Measurements from ENCODE around the gene ATP8A2.

The ATP8A2 gene

DNA sequence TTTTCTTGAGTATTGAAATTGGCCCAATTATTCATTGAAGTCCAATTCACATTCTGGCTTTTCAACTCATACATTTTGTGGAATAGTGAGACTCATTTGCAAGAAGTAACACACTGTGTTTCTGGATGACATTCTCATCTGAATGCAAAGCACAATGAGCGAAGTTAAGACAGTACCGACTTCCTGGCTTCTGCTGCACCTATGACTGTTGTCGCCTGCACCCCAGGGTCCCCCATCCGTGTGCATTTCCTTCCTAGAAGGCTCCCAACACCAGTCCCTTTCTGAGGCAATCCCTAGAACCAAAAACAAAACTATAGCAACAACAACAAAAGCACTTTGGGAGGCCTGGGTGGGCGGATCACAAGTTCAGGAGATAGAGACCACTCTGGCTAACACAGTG, 496.7 kb downstream of the ATP8A2 start:
- Histone ChIP-seq H3K27me3 (ENCODE audit: control insufficient read depth in 5 of 5, insufficient read depth in 4 of 5, low read length in 5 of 5) (peaks cover 0 to 8% (median 0%) of the 10 kb centered on the region in 5 donors), H3K36me3 (ENCODE audit: control insufficient read depth in 5 of 5, insufficient read depth in 5 of 5, low read length in 5 of 5) (no peaks in the 10 kb centered on the region), H3K9ac (ENCODE audit: low read length in 5 of 5) (no peak overlapping the region), H3K27ac (ENCODE audit: low read depth, low read length) (no peak overlapping the region), H3K4me1 (ENCODE audit: control insufficient read depth in 5 of 5, insufficient read depth in 5 of 5, low read length in 5 of 5) (peaks cover 0 to 7% (median 0%) of the 10 kb centered on the region in 5 donors), H3K4me3 (ENCODE audit: low read depth in 1 of 5, low read length in 5 of 5) (no peak overlapping the region), H3K9me3 (ENCODE audit: control insufficient read depth in 5 of 5, low read length in 5 of 5) (no peaks in the 10 kb centered on the region)

DNA sequence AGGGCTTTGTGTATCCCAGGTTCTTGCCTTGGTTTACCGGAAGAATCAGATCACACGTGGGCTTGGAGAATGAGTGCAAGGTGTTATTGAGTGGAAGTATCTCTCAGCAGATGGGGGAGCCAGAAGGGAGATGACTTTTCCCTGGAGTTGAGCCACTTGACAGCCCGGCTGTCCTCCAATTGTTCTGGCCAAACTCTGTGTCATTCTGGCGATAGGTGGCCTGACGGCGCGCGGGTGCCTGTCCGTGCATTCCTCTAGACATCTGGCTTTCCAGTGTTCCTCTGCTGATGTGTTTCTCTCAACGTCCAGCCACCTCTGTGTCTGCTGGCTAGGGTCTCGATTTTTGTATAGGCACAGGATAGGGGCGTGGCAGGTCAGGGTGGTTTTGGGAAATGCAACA, 498.2 kb downstream of the ATP8A2 start:
- H3K4me1 ChIP-seq (ENCODE audit: control insufficient read depth in 5 of 5, insufficient read depth in 5 of 5, low read length in 5 of 5), result peaks cover 0 to 7% (median 4%) of the 10 kb centered on the region in 5 donors
- H3K27me3 ChIP-seq (ENCODE audit: control insufficient read depth in 5 of 5, insufficient read depth in 4 of 5, low read length in 5 of 5), result peaks cover 0 to 8% (median 0%) of the 10 kb centered on the region in 5 donors

DNA sequence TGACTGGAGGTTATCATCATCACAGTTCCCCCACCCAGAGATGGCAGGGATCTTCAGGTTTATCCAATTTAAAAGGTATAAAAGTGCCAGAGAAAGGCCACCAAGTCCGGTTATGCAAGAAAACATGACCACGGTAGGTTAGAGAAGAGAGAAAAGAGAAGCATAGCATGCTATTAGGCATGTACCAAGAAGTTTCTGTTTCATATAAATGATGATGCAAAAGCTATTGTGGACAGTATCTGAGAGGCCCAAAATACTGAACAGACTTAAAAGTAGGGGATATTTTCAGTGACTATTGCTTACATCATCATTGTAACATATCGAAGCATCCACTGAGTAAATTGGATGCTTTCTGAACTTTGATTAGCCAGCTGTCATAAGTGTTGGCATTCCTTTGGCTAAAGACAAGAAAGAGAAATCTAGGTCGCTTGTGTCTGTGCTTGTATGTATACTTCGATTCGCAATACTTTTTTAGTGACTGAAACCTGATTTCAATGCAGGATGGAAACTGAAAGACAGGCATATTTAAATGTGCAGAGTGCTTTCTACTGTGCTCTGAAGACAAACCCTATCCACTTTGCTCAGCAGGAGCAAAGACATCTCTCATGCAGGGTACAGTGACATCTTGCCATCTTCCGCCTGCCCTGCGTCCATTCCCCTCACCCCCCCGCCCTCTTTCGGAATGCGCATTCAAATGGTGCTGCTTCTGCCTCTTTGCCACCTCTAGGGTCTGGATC, 499.8 kb downstream of the ATP8A2 start:
- no peaks in the 10 kb centered on the region for H3K9me3 ChIP-seq (ENCODE audit: control insufficient read depth in 5 of 5, low read length in 5 of 5)
- peaks cover 0 to 8% (median 0%) of the 10 kb centered on the region in 5 donors for H3K27me3 ChIP-seq (ENCODE audit: control insufficient read depth in 5 of 5, insufficient read depth in 4 of 5, low read length in 5 of 5)
- no peaks in the 10 kb centered on the region for H3K36me3 ChIP-seq (ENCODE audit: control insufficient read depth in 5 of 5, insufficient read depth in 5 of 5, low read length in 5 of 5)
- H3K4me3 ChIP-seq (ENCODE audit: low read depth in 1 of 5, low read length in 5 of 5), result no peak overlapping the region
- H3K27ac ChIP-seq (ENCODE audit: low read depth, low read length), result no peak overlapping the region
- peaks cover 0 to 7% (median 4%) of the 10 kb centered on the region in 5 donors for H3K4me1 ChIP-seq (ENCODE audit: control insufficient read depth in 5 of 5, insufficient read depth in 5 of 5, low read length in 5 of 5)
- no peak overlapping the region for H3K9ac ChIP-seq (ENCODE audit: low read length in 5 of 5)

More for the DNA sequence above, 498.2 kb downstream of the ATP8A2 start:
- no peaks in the 10 kb centered on the region for H3K36me3 ChIP-seq (ENCODE audit: control insufficient read depth in 5 of 5, insufficient read depth in 5 of 5, low read length in 5 of 5)
- no peaks in the 10 kb centered on the region for H3K9me3 ChIP-seq (ENCODE audit: control insufficient read depth in 5 of 5, low read length in 5 of 5)
- no peak overlapping the region for H3K9ac ChIP-seq (ENCODE audit: low read length in 5 of 5)
- no peak overlapping the region for H3K27ac ChIP-seq (ENCODE audit: low read depth, low read length)
- no peak overlapping the region for H3K4me3 ChIP-seq (ENCODE audit: low read depth in 1 of 5, low read length in 5 of 5)

GRCh38 chr13:25872481-25873241, 500.9 kb downstream of the ATP8A2 start:
- peaks cover 0 to 8% (median 0%) of the 10 kb centered on the region in 5 donors for H3K27me3 ChIP-seq (ENCODE audit: control insufficient read depth in 5 of 5, insufficient read depth in 4 of 5, low read length in 5 of 5)
- H3K4me3 ChIP-seq (ENCODE audit: low read depth in 1 of 5, low read length in 5 of 5), result no peak overlapping the region
- no peak overlapping the region for H3K9ac ChIP-seq (ENCODE audit: low read length in 5 of 5)
- no peak overlapping the region for H3K27ac ChIP-seq (ENCODE audit: low read depth, low read length)
- H3K9me3 ChIP-seq (ENCODE audit: control insufficient read depth in 5 of 5, low read length in 5 of 5), result no peaks in the 10 kb centered on the region
- H3K4me1 ChIP-seq (ENCODE audit: control insufficient read depth in 5 of 5, insufficient read depth in 5 of 5, low read length in 5 of 5), result peaks cover 0 to 7% (median 4%) of the 10 kb centered on the region in 5 donors
- no peaks in the 10 kb centered on the region for H3K36me3 ChIP-seq (ENCODE audit: control insufficient read depth in 5 of 5, insufficient read depth in 5 of 5, low read length in 5 of 5)

GRCh38 chr13:25873242-25873612, 501.5 kb downstream of the ATP8A2 start:
- Histone ChIP-seq H3K9me3 (ENCODE audit: control insufficient read depth in 5 of 5, low read length in 5 of 5) (no peaks in the 10 kb centered on the region), H3K27ac (ENCODE audit: low read depth, low read length) (no peak overlapping the region), H3K9ac (ENCODE audit: low read length in 5 of 5) (no peak overlapping the region), H3K4me3 (ENCODE audit: low read depth in 1 of 5, low read length in 5 of 5) (no peak overlapping the region), H3K27me3 (ENCODE audit: control insufficient read depth in 5 of 5, insufficient read depth in 4 of 5, low read length in 5 of 5) (peaks cover 0 to 8% (median 0%) of the 10 kb centered on the region in 5 donors), H3K36me3 (ENCODE audit: control insufficient read depth in 5 of 5, insufficient read depth in 5 of 5, low read length in 5 of 5) (no peaks in the 10 kb centered on the region), H3K4me1 (ENCODE audit: control insufficient read depth in 5 of 5, insufficient read depth in 5 of 5, low read length in 5 of 5) (peaks cover 0 to 7% (median 4%) of the 10 kb centered on the region in 5 donors)

GRCh38 chr13:25874064-25874737, 502.4 kb downstream of the ATP8A2 start:
- H3K27ac ChIP-seq (ENCODE audit: low read depth, low read length), result no peak overlapping the region
- H3K27me3 ChIP-seq (ENCODE audit: control insufficient read depth in 5 of 5, insufficient read depth in 4 of 5, low read length in 5 of 5), result peaks cover 0 to 12% (median 0%) of the 10 kb centered on the region in 5 donors
- H3K4me1 ChIP-seq (ENCODE audit: control insufficient read depth in 5 of 5, insufficient read depth in 5 of 5, low read length in 5 of 5), result peaks cover 0 to 7% (median 4%) of the 10 kb centered on the region in 5 donors
- no peaks in the 10 kb centered on the region for H3K36me3 ChIP-seq (ENCODE audit: control insufficient read depth in 5 of 5, insufficient read depth in 5 of 5, low read length in 5 of 5)
- no peak overlapping the region for H3K4me3 ChIP-seq (ENCODE audit: low read depth in 1 of 5, low read length in 5 of 5)
- no peaks in the 10 kb centered on the region for H3K9me3 ChIP-seq (ENCODE audit: control insufficient read depth in 5 of 5, low read length in 5 of 5)
- H3K9ac ChIP-seq (ENCODE audit: low read length in 5 of 5), result no peak overlapping the region

- Histone ChIP-seq H3K9me3 (ENCODE audit: control insufficient read depth in 5 of 5, low read length in 5 of 5) (no peaks in the 10 kb centered on the region), H3K36me3 (ENCODE audit: control insufficient read depth in 5 of 5, insufficient read depth in 5 of 5, low read length in 5 of 5) (no peaks in the 10 kb centered on the region), H3K27me3 (ENCODE audit: control insufficient read depth in 5 of 5, insufficient read depth in 4 of 5, low read length in 5 of 5) (peaks cover 0 to 9% (median 0%) of the 10 kb centered on the region in 5 donors), H3K4me1 (ENCODE audit: control insufficient read depth in 5 of 5, insufficient read depth in 5 of 5, low read length in 5 of 5) (peaks cover 0 to 7% (median 4%) of the 10 kb centered on the region in 5 donors), H3K27ac (ENCODE audit: low read depth, low read length) (no peak overlapping the region), H3K4me3 (ENCODE audit: low read depth in 1 of 5, low read length in 5 of 5) (no peak overlapping the region), H3K9ac (ENCODE audit: low read length in 5 of 5) (no peak overlapping the region)
Measured at GRCh38 chr13:25874907-25875306, 503.1 kb downstream of the ATP8A2 start.

DNA sequence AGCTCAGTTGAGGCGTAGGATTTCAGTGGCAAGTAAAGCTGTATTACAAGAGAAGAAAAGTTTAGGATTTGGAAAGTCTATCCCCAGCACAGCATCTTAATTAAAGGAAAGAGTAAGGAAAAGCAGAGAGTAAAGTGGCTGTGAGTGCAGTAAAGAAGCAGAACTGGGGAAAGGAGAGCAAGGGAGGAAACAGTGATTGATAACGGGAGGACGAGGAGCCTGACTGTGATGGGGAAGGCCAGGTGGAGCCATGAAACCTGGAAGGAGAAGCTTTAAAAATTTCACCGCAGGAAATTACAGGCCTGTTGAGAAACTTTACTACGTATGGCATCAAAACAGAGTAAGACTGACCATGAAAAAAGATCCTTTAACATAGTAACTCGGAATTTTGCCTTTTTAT, 504.5 kb downstream of the ATP8A2 start:
- peaks cover 0 to 11% (median 7%) of the 10 kb centered on the region in 5 donors for H3K4me1 ChIP-seq (ENCODE audit: control insufficient read depth in 5 of 5, insufficient read depth in 5 of 5, low read length in 5 of 5)
- no peak overlapping the region for H3K9ac ChIP-seq (ENCODE audit: low read length in 5 of 5)
- H3K27ac ChIP-seq (ENCODE audit: low read depth, low read length), result no peak overlapping the region
- H3K9me3 ChIP-seq (ENCODE audit: control insufficient read depth in 5 of 5, low read length in 5 of 5), result no peaks in the 10 kb centered on the region
- H3K4me3 ChIP-seq (ENCODE audit: low read depth in 1 of 5, low read length in 5 of 5), result no peak overlapping the region
- H3K36me3 ChIP-seq (ENCODE audit: control insufficient read depth in 5 of 5, insufficient read depth in 5 of 5, low read length in 5 of 5), result no peaks in the 10 kb centered on the region
- peaks cover 0 to 4% (median 0%) of the 10 kb centered on the region in 5 donors for H3K27me3 ChIP-seq (ENCODE audit: control insufficient read depth in 5 of 5, insufficient read depth in 4 of 5, low read length in 5 of 5)

GRCh38 chr13:25879466-25879865, 507.7 kb downstream of the ATP8A2 start:
- no peaks in the 10 kb centered on the region for H3K9me3 ChIP-seq (ENCODE audit: control insufficient read depth in 5 of 5, low read length in 5 of 5)
- H3K27me3 ChIP-seq (ENCODE audit: control insufficient read depth in 5 of 5, insufficient read depth in 4 of 5, low read length in 5 of 5), result peaks cover 0 to 10% (median 9%) of the 10 kb centered on the region in 5 donors
- H3K27ac ChIP-seq (ENCODE audit: low read depth, low read length), result no peak overlapping the region
- H3K4me1 ChIP-seq (ENCODE audit: control insufficient read depth in 5 of 5, insufficient read depth in 5 of 5, low read length in 5 of 5), result peaks cover 0 to 25% (median 4%) of the 10 kb centered on the region in 5 donors
- no peak overlapping the region for H3K9ac ChIP-seq (ENCODE audit: low read length in 5 of 5)
- no peaks in the 10 kb centered on the region for H3K36me3 ChIP-seq (ENCODE audit: control insufficient read depth in 5 of 5, insufficient read depth in 5 of 5, low read length in 5 of 5)
- no peak overlapping the region for H3K4me3 ChIP-seq (ENCODE audit: low read depth in 1 of 5, low read length in 5 of 5)
